ENCODE data around the gene UBXN11.

Gene UBXN11

GRCh38 chr1:26283871-26284596 is 22.4 kb downstream of the UBXN11 start:
- no peak for DNase-seq

GRCh38 chr1:26283279-26283853 is 23.1 kb downstream of the UBXN11 start:
- no peak for DNase-seq

GRCh38 chr1:26282401-26282918 is 24.0 kb downstream of the UBXN11 start:
- DNase-seq, result no peak

- peak; percentile 14 for DNase-seq
Measured at GRCh38 chr1:26281971-26282370, 24.5 kb downstream of the UBXN11 start.

GRCh38 chr1:26281091-26281958 is 25.1 kb downstream of the UBXN11 start:
- no peak for DNase-seq

GRCh38 chr1:26280333-26281042 is 25.9 kb downstream of the UBXN11 start:
- DNase-seq, result no peak

GRCh38 chr1:26279456-26280332 is 26.7 kb downstream of the UBXN11 start, which contains the start of gene SH3BGRL3:
Gene SH3BGRL3 (plus strand): TSS chr1:26280086. CDS start chr1:26280156, 70 bp downstream.
- DNase-seq, result peak; percentile 92

- no peak for DNase-seq
Measured at GRCh38 chr1:26278724-26279455, 27.5 kb downstream of the UBXN11 start.

GRCh38 chr1:26278303-26278702 is 28.1 kb downstream of the UBXN11 start:
- no peak for DNase-seq

GRCh38 chr1:26277719-26278118 is 28.7 kb downstream of the UBXN11 start:
- DNase-seq, result no peak

GRCh38 chr1:26277261-26277661 is 29.2 kb downstream of the UBXN11 start:
- DNase-seq, result no peak

GRCh38 chr1:26276432-26276838 is 30.0 kb downstream of the UBXN11 start:
- DNase-seq, result no peak

- no peak for DNase-seq
Measured at GRCh38 chr1:26275580-26276431, 30.6 kb downstream of the UBXN11 start.

- no peak for DNase-seq
Measured at GRCh38 chr1:26274801-26275425, 31.5 kb downstream of the UBXN11 start.

- no peak for DNase-seq
Measured at GRCh38 chr1:26269198-26269550, 37.3 kb downstream of the UBXN11 start.

GRCh38 chr1:26268290-26269197 is 37.9 kb downstream of the UBXN11 start:
- no peak for DNase-seq

GRCh38 chr1:26265405-26265804 is 41.0 kb downstream of the UBXN11 start:
- no peak for DNase-seq

GRCh38 chr1:26263212-26263611 is 43.2 kb downstream of the UBXN11 start:
- no peak for DNase-seq

Measured in NCI-H2171 (cell line).